Stimulated activated CD4-positive, alpha-beta T cell treated with anti-CD3 and anti-CD28 coated beads, Interleukin-4, amount 100 ng/mL, for 1 hour (primary cell): ENCODE measurements around the gene CSTF3.
A peak's percentile ranks its signal among the peaks of the same experiment; 100 is the strongest.
"Not testable (repeated sequence)": the region's sequence is repeated elsewhere in the genome, so short reads cannot be mapped to it uniquely, and the experiment has no call there.

Experiments
- DNase-seq: peaks from one replicate; pipeline ENCODE4 v3.0.0-alpha.2; 2020

The CSTF3 gene

DNA sequence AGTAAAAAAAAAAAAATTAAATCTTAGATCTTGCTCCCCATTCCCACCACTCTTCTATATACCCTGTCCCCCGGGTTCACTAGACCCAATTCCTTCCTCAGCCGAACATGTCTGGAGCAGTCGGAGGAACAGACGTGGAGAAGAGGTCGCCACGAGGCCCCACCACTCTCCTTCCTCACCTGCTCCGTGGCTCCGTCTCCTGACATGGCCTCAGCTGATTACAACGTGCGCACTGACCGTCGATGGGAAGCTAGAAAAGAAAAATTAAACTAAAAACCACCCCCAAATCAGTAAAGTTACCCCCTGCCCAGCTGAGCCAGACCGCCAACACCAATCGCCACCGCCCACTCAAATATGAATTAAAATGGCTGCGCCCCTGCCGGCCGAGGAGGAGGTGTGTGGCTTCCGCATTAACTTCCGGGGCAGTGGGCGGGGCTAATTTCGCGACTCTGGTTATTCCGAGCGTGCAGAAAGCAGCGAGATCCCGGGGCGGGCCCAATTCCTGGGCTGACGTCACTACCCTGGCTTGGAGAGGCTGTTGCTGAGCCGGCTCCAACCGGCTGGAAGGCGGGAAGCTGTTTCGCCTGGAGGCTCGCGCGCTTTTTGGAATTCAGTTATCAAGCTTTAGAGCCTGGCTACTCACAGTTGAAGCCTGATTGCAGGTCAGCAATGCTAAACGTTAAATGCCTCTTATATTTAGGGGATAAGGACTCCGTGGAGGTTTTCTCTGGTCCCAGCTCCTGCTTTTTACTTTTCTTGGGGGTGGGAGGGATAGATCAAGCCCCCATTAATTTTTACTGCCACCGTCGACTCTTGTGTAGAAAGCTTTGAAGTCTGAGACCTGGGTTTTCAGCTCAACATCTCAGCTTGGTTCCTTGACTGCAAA is at the start of gene CSTF3:
TSS of gene CSTF3 (minus strand) at position 361 of the 886 bp plus-strand sequence. CDS start at position 206, 155 bp downstream.
- peak; percentile 99 for DNase-seq

DNA sequence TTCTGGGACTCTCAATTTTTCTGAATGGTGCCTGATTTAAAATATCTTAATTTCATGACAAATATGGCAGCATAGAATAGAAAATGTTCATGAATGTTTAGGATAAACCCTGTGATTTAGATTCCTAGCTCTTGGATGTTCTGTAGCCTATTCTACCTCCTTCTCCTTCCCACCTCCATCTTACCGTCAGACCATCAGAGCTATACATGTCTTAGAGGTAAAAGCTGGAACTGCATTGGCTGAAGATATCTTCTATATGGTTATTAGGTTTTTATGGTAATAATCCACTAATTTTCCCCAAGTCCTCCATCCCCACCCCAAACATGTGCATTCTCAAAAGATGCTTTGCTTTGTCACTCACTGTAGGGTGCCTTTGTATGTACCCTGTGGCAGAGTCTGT is 46.9 kb upstream of the CSTF3 start:
- no peak for DNase-seq

DNA sequence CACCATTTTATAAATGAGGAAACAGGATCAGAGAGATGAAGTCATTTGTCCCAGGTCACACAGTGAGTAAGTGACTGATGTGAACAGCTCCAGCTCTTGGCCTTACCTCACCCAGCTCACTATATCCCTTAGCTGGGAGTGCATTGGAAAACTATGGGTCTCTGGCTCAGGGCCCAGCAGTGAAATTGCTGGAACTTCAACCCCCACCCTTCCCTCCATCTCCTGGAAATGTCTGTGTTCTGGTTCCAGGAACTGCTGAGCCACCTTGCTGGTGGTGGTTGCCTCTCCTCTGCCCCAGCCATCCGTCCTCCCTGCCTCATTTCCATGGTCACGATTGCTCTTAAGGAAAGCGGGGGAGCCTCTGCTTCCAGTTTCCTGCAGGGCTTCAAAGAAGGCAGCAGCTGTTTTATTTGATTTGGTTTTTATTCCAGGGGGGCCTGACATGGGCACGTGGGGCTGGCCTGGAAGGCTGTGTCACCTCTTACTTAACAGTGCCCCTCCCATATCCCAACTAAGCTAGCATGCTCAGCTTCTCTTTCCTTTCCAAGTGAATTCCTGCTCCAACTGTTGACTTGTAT is 46.2 kb upstream of the CSTF3 start:
- no peak for DNase-seq

DNA sequence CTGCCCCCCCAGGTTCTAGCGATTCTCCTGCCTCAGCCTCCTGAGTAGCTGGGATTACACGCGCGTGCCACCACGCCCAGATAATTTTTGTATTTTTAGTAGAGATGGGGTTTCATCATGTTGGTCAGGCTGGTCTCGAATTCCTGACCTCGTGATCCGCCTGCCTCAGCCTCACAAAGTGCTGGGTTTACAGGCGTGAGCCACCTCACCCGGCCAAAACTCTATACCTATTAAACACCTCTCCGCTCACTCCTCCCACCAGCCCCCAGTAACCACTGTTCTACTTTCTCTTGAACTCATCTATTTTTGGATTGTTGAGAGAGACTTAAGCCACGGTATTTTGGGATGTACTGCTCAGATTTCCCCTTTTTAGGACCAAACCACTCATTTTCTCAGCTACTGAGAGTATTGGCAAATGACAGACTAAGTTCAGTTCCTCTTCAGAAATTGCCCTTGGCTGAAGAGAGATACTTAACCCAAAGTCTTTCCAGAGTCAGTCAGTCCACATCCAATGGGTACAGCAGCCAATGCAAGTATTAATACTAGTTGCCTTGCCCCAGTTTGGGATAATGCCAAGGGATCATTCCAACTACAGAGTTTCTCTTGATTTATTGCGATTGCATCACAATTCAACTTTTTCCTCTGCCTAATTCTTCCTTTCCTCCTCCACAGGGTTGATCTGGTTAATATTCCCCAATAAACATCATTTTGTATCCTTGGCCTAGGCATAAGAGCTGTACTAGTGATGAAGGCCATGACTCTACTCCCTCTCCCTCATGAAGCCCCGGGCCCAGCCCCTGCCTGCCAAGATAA is 36.8 kb upstream of the CSTF3 start:
- no peak for DNase-seq

DNA sequence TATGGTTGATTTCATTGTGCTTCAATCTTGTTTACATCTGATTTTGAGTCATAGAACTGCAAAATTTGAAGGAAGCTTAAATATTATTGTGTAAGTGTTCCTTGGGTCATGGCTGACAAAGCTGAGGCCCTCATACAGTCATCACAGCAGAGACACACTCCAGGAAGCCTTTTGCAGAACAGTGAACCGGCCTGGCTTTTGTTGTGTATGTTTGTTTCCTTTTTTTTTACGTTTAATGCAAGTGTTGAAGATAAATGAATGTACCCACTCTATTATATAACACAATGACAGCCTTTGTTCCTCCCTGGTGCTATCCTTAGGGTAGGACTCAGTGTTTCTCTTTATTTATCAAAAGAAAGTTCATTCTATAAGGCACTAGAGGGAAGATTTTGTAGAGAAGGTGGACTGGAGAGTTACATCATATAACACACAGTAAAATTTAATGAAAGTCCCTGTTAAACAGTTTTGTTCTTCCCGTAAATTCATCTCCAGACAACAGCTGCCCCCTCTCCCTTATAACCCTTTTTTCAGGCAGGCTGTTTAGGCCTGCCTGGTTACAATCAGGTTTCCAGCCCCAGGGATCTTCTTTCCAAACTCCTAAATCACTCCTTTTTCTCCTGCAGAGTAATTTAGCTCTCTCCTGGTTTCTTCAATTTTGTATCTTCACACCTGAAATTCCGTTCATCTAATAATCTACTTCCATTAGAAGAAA is 34.3 kb upstream of the CSTF3 start:
- DNase-seq = no peak

DNA sequence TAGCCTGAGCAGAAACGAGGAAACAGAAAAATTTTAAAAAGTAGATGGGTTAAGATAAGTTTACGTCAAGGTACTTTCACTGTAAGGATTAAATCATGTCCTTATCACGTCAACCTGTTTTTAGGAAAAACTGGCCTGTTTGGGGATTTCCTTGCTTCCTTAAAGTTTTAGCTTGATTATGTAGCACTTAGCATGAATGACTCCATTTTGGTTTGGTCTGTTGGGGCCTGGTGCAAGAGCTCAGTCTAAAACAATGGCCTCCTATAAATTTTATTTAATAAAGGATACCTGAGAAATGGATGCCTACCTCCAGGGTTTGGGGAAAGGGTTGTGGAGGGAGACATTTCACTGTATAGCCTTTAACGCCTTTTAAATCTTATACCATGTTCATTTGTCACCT is 33.2 kb upstream of the CSTF3 start:
- DNase-seq = no peak

DNA sequence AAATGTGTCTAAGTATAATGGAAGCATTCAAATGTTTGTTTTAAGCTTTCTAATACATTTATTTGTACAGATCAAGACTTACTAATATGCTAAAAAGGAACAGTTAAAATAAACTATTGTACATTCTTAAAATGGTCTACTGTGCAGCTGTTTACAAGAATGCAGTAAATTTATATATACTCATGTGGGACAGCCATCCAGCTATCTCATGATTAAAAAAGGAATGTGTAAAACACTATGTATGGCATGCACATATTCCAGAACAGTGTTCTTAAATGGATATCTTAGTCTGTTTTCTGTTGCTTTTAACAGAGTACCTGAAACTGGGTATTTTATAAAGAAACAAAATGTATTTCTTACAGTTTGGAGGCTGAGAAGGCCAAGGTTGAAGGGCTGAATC is 30.2 kb upstream of the CSTF3 start:
- DNase-seq = no peak

DNA sequence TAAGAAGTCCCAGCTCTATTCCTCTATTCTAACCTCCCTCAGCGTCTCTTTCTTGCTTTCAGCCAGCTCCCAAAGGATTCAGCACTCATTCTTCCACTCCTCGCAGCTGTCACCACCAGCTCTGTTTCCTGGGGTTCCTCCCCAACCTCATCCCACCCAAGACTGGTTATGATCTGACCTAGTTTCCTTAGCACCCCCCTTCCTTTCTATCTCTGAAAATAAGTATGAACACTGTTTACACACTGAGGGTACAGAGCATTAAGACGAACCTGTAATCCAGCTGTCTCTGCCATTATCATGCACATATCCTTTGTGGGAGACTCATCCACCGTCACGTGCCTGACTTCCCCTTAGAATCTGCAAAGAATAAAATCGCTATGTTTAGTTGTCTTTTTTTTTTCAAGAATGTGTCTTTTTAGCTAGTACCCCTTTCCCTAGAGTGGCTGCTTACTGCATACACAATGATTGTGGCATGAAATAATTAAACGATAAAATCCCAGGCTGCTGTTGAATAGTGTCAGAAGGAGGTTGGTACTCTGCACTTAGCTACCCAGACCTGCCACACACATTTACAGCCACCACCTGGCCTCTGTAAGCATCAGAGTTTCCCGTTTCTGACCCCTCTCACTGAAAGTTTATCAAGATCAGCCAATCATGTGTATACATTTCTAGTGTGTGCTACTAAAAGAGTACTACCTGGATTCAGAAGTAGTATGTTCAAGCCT is 26.9 kb upstream of the CSTF3 start:
- DNase-seq = no peak

DNA sequence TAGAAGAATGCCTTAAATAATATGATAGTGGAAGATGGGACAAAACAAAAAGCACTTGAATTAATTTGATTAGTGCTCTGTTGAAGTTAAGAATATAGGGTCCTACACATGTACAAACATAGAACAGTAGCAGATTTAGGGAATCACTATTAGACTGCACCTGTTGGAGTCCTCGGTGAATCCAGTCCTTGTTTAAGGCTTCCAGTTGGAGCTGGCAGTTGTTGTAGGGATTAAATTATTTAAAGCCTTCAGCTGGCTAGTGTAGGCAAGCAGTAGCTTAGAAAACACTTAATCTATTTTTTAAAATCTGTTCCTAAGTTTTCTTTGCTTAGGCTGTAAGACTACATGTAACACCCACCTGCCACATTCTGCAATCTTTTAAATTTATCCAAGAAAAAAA is 24.5 kb upstream of the CSTF3 start:
- DNase-seq = no peak

DNA sequence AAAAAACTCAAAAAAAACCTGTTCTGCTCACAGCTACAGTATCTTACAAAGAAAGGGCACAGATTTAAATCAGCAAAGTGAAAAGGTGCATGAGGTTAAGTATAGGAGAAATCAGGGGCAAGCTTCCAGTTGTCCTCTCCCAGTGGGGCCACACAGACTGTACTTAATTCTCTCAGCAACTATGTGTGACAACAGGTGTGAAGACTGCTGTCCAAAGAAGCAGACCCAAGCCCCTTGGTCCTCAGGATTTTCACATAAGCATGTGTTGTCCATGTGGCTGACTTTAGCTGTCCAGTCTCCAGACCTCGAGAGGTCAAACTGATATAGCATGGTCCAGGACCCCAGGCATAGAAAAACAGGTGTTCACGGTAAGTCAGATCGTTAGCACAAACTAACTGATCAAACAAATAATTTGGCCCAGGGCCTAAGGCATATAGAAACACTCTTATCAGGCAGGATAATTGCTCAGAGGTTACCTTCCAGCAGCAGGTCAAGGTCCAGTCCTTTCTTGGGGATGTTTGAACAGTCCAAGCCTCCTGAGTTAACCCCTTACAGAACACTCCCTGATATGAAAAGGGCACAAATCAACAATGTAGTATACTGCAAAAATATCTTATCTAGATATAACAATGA is 21.1 kb upstream of the CSTF3 start:
- DNase-seq = no peak

DNA sequence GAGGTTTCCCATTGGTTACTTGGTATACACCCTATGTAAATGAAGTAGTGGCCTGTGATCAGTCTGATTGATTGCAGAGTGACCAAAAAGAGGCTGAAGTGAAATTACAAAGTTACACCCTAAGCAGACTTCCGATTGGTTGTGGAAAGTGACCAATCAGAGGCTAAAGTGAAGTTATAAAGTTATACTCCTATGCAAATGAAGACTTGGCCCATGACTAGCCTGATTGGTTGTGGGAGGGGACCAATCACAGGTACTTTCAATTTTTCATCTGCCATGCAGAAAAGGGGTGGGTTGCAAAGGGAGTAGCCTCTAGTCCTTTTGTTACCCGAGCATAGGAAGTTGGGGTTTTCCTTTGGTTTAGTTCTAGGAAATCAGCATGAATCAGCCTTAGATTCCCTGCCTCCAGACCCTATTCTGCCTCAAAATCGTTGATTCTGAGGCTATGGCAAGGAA is 18.1 kb upstream of the CSTF3 start:
- DNase-seq = no peak

DNA sequence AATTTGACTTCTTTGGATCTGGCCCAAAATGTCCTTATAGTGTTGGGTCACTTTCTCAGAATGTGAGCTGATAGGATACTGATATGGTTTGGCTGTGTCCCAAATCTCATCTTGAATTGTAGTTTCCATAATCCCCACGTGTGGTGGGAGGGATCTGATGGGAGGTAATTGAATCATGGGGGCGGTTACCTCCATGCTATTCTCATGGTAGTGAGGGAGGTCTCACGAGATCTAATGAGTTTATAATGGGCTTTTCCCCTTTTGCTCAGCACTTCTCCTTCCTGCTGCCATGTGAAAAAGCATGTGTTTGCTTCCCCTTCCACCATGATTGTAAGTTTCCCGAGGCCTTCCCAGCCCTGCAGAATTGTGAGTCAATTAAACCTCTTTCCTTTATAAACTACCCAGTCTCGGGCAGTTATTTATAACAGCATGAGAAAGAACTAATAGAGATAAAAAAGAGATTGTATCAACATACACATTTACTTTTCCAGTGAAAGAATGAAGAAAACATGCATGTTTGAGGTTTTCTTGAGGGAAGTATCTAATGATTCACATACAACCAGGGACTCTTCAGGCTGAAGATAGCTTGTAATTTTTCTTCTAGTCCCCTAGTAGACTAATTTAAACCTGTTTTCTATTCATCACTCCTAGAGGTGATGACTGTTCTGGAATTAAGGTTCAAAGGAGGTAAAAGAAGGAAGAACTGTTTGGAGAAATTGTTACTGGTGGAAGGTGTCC is 17.3 kb upstream of the CSTF3 start:
- DNase-seq = no peak

DNA sequence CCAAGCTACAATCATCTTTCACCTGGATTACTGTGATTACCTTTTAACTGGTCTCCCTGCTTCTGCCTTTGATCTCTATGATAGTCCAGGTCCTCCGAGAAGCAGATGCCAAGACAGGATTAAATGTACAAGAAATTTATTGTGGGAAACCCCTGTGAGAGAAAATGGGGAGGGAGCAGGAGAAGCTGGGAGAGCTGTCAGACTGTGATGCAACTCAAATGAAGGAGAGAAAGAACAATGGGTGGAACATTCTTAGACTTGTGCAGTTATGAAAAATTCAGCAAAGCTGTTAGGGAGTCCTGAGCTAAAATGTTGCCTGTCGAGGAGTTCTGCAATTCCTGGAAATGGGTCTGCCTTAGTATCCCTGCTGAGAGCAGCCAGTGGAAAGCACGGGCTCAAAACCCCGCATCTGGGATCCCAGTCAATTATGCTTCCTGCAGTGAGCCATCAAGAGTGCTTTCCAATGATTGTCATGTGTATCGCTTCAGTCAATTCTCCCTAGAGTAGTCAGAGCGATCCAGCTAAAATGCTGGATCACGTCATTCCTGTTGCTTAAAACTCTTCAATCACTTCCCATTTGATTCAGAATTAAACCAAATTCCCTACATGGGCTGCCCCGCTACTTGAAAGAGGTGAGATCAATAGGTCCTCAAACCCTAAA is 16.5 kb upstream of the CSTF3 start:
- DNase-seq = no peak

DNA sequence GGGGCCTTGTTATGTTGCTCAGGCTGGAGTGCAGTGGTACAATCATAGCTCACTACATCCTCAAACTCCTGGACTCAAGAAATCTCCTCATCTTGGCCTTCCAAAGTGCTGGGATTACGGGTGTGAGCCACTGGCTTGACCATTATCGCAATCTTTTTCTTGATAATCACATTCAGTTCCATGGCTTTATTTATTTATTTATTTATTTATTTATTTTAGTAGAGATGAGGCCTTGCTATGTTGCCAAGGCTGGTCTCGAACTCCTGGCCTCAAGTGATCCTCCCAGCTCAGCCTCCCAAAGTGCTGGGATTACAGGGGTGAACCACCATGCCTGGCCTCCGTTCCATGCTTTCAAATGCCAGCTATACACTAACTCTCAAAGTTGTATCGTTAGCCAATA is 15.5 kb upstream of the CSTF3 start:
- DNase-seq = not testable (repeated sequence)

DNA sequence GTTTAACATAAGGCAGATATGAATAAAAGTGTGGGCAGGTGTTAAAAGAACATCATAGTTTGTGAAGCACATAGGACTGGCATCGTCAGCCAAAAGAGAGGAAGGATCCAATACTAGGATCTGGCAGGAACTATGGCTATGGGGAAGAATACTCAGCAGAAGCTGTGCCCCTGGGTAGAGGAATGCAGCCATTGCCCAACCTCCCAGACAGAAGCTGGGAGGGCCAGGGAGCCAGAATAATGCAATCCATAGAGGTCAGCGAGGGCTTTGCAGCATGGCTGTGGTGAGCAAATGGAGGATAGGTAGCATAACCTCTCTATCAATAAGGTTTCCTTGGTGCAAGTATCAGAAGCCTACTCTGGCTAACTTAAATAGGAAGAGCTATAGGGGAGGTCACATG is 11.7 kb upstream of the CSTF3 start:
- no peak for DNase-seq

DNA sequence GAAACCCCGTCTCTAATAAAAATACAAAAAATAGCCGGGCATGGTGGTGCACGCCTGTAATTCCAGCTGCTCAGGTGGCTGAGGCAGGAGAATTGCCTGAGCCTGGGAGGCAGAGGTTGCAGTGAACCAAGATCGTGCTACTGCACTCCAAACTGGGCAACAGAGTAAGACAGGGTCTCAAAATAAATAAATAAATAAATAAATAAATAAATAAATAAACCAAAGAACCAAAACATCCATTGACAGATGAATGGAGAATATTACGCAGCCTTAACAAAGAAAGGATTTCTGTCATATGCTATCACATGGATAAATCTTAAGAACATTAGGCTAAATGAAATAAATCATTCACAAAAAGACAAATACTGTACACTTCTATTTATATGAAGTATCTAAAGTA is 11.1 kb upstream of the CSTF3 start:
- DNase-seq = no peak

DNA sequence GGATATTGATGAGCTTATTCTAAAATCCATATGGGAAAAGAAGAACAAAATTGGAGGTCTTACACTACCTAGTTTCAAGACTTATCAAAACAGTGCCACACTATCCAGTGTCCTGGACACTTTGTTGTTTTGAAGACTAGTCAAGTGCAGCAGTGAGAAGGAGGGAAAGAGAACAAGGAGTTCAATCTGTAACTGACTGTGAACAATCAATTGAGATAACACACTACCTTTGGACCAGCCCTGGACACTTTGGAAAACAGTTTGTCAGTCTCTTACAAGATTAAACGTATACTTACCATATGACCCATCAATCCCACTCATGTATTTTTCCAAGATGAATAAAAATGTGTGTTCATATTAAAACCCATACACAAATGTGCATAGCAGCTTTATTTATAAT is 10.0 kb upstream of the CSTF3 start:
- DNase-seq = no peak

DNA sequence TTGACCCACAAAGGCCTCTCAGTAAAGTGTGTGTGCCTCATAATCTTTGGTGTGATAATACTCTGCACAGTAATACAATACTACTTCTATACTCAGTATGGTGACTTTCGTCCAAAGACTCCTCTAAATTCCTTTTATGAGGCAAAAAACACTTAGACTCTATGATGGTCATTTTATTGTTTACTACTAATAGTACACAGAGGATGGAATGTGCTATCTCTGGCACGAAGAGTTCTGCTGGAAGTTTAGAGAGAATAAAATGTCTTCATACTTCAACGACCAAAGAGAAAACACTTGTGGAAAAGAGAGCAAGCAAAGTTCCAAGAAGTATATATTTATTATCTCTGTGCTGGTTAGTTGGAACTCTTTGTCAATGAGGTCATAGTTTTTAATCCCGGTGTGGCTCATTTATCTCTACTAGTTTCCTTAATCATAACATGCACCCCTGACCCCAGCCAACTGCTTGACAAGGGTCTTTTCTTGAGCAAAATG is 7.5 kb upstream of the CSTF3 start:
- DNase-seq = no peak

DNA sequence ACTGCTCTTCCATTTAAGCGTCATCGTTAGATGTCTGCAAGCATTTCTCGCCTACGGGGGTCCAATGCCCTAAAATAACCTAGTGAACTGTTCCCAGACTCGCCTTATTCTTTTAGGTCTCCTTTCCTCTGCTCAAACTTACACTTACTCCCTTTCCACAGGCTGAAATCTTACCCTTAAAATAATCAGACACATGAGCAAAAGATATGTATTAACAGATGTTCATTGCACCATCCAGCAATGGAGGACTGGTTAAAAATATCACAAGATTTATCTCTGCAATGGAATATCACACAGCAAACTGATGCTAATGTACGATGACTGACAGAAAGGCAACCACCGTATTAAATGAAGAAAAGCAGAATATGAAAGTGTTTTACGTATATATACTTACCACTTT is 1.6 kb upstream of the CSTF3 start:
- DNase-seq = no peak

DNA sequence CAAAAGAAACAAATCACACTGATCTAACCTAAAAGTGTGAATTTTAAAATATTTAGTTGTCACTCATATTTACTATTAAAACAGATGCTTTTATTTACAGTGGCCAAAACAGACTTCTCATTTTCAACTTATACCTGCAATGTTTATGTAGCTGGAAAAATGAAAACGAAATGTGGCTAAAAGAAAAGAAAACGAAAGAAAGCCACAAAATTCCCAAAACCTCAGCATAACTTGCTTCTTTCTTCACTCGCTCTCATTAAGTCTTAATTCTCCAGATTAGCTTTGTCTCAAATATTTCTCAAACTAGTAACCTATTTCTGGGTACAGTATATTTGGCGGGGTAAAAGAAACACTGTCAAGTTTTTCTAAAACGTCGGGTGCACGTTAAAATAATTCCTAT is 693 bp downstream of the CSTF3 start:
- DNase-seq = no peak
